Measurements from ENCODE around the gene MAPKAP1.

MAPKAP1 gene

DNA sequence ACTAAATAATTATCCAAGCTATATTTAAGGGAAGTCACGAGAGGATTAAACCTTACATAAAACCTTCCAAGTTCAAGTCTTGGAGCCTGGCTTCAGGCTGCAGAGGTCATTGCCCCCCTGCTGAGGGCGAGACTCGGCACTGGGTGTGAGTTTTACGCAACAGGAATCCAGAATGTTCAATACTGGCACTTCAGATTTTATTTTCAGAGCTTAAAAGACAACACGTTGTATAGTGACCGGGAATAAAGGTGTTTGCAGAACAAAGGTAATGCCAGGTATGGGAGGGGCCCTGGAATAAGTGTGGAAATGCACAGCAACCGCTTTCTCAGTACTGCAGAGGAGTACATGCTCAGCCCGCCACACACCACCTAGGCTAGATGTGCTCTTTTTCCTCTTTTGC is 238.4 kb downstream of the MAPKAP1 start:
- no peak for DNase-seq
- TF ChIP-seq POLR2A (IDR thresholded peaks at IDR 0.05; ENCODE audit: low read length) (no peak), GATA1 (IDR thresholded peaks at IDR 0.05; ENCODE audit: low read depth, low read length) (no peak)

DNA sequence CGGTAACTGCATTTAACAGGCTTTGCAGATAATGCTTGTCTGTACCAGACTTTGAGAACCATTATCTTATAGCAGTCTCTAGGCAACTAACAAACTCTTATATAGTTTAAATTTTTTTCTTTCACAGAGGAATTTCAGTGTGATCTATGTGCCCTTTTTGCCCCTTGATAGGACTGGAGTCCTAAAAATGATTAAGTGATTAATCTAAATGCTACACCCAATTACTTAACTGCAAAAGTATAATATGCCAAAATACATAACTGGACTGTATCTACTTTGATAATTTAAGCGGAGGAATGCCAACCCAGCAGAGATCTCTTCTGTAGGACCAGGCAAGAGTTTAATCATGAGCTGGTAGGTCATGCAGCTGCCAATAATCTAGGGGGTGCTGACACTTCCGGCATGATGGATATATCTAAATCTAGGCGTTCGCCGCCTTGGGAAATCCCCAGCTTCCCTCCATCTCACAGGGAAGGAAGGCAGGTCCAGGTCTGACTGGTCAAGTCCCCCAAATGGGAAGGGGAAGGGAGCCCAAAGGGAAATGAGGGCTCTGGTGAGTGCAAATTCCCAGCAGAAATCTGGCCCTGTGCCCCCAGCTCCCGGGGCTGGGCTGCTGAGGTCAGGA is 239.8 kb downstream of the MAPKAP1 start:
- no peak for TF ChIP-seq POLR2A (IDR thresholded peaks at IDR 0.05; ENCODE audit: low read length)
- TF ChIP-seq GATA1 (IDR thresholded peaks at IDR 0.05; ENCODE audit: low read depth, low read length): no peak
- DNase-seq: no peak

DNA sequence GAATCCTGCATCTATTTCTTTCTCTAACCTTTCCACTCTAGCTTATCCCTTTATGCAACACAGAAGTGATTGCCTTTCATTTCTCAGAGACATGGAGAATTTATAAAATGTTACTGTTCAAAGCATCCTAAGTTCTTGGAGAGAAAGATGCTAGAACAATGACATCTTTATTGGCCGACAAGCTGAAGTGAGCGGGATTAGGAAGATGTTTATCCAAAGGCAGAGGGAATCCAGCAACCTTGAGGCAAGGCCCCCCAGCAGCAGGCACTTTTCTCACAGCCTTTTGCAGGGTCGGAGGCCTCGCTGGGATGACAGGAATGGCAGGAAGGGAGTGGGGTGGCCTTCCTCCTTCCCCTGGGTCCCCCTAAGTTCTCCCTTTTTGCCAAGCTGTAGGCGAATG is 240.6 kb downstream of the MAPKAP1 start:
- TF ChIP-seq POLR2A (IDR thresholded peaks at IDR 0.05; ENCODE audit: low read length) (no peak), GATA1 (IDR thresholded peaks at IDR 0.05; ENCODE audit: low read depth, low read length) (no peak)
- no peak for DNase-seq

GRCh38 chr9:125464591-125465385 is 242.2 kb downstream of the MAPKAP1 start:
- DNase-seq: no peak
- TF ChIP-seq GATA1 (IDR thresholded peaks at IDR 0.05; ENCODE audit: low read depth, low read length): no peak

DNA sequence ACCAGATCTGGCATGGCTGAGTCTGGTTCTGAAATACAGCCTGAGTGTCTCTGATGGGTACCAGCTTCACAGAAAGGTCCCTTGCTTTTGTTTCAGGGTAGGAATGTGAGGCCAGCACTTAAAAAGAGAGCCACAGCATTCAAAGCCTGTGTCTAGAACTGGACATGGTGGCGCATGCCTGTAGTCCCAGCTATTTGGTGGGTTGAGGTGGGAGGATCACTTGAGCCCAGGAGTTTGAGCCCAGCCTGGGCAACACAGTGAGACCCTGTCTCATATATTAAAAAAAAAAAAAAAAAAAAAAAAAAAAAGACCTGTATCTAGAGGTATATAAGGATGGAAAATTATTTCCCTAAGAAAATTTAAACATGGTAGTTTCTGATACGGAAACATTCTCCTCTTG is 243.1 kb downstream of the MAPKAP1 start:
- TF ChIP-seq GATA1 (IDR thresholded peaks at IDR 0.05; ENCODE audit: low read depth, low read length): no peak
- TF ChIP-seq POLR2A (IDR thresholded peaks at IDR 0.05; ENCODE audit: low read length): no peak
- DNase-seq: no peak

DNA sequence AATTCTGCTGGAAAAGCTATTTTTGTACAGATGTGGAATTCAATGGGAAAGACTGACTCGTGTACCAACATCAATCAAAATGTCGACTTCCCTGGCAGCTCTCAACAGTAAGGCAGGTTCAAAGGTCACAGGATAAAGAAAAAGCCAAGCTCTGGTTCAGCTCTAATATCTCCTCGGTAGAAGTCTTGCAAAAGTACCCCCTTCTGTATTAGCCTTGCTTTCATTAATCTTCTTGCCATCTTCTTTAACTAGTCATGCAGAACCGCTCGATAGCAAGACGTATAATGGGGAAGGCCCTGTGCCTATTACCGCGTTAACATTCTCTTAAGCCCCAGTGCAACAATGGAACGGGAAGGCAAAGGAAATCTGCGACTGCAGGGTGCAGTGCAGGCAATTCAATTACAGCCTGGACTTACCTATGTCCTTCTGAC is 244.1 kb downstream of the MAPKAP1 start:
- DNase-seq: no peak
- TF ChIP-seq GATA1 (IDR thresholded peaks at IDR 0.05; ENCODE audit: low read depth, low read length) (no peak), POLR2A (IDR thresholded peaks at IDR 0.05; ENCODE audit: low read length) (no peak)

DNA sequence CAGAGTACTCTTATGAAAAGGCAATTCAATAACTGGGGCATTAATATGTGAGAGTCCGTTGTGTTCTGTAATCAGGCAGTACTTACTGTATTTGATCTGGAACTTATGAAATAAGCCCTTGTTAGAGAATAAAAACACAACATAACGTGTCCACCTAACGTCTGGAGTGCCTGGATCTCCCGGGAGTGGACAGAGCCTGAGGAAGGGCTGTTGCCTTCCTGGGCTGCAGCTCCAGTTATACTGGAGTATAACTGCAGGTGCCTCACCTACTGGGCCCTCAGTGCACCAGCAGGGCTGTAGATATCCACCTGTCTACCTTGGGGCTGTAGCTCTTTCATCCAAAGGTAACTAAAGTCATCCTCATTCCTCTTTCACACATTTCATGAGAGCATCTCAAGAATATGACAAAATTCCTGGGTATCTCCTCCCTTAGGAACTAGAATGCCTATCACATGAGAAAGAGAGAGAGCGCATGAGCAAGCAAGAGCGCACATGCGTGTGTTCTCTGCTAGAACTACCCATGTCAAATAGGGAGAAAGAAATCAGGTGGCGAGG is 245.3 kb downstream of the MAPKAP1 start:
- TF ChIP-seq POLR2A (IDR thresholded peaks at IDR 0.05; ENCODE audit: low read length) (no peak), GATA1 (IDR thresholded peaks at IDR 0.05; ENCODE audit: low read depth, low read length) (no peak)
- no peak for DNase-seq

- TF ChIP-seq POLR2A (IDR thresholded peaks at IDR 0.05; ENCODE audit: low read length): no peak
- no peak for TF ChIP-seq GATA1 (IDR thresholded peaks at IDR 0.05; ENCODE audit: low read depth, low read length)
- DNase-seq: no peak
Observed at GRCh38 chr9:125460883-125461635, 245.9 kb downstream of the MAPKAP1 start.

- TF ChIP-seq POLR2A (IDR thresholded peaks at IDR 0.05; ENCODE audit: low read length) (no peak), GATA1 (IDR thresholded peaks at IDR 0.05; ENCODE audit: low read depth, low read length) (no peak)
- DNase-seq: no peak
Observed at GRCh38 chr9:125460346-125460745, 246.7 kb downstream of the MAPKAP1 start.

GRCh38 chr9:125457357-125457756 is 249.7 kb downstream of the MAPKAP1 start:
- no peak for TF ChIP-seq GATA1 (IDR thresholded peaks at IDR 0.05; ENCODE audit: low read depth, low read length)
- TF ChIP-seq POLR2A (IDR thresholded peaks at IDR 0.05; ENCODE audit: low read length): no peak
- DNase-seq: no peak

DNA sequence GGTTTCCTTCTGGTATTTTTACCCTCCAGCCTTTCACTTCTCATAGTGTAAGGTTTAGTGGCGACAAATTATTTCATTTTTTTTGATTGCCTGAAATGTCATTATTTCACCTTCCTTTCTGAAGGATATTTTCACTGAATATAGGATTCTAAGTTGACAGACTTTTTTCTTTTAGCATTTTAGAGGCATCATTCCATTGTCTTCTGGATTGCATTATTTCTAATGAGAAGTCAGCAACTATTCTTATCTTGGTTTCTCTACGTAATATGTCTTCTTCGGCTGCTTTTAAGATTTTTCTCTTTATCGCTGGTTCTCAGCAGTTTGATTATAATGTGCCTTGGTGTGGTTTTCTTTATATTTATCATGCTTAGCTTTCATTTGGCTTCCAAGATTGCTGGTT is 251.1 kb downstream of the MAPKAP1 start:
- no peak for DNase-seq
- TF ChIP-seq GATA1 (IDR thresholded peaks at IDR 0.05; ENCODE audit: low read depth, low read length) (no peak), POLR2A (IDR thresholded peaks at IDR 0.05; ENCODE audit: low read length) (no peak)

DNA sequence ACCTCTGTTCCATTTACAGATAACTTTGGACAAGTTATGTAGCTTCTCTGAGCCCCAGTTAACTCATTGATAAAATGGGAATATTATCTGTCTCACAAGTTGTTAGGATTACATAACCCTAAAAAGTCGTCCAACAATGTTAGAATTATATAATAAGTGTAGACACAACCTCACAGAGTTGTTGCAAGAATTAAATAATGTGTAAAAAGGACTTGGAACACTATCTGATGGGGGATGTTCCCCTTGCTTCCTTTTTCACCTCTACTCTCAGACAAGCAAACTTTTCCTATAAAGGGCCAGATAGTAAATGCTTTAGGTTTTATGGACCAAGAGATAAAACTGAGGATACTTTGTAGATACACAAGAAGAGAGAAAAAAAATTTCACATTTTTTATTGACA is 251.9 kb downstream of the MAPKAP1 start:
- DNase-seq: no peak
- no peak for TF ChIP-seq GATA1 (IDR thresholded peaks at IDR 0.05; ENCODE audit: low read depth, low read length)
- no peak for TF ChIP-seq POLR2A (IDR thresholded peaks at IDR 0.05; ENCODE audit: low read length)

- TF ChIP-seq POLR2A (IDR thresholded peaks at IDR 0.05; ENCODE audit: low read length): no peak
- TF ChIP-seq GATA1 (IDR thresholded peaks at IDR 0.05; ENCODE audit: low read depth, low read length): no peak
- no peak for DNase-seq
Observed at GRCh38 chr9:125447202-125447802, 259.7 kb downstream of the MAPKAP1 start.
